Uterus (tissue), 2 donors: ENCODE measurements around the gene C2CD2L.

Experiments
- CTCF ChIP-seq, 4 experiments: fragments of 200-600 bp in 2 of 4; fragments of 450-650 bp in 2 of 4; sonication (generic) in 2 of 4; IDR thresholded peaks; one replicate each; pipeline ENCODE4 v1.5.1; 2016 to 2019; ENCODE audit warnings: antibody characterized with exemption in 4 of 4, mild to moderate bottlenecking in 2 of 4, moderate library complexity in 1 of 4
- POLR2A ChIP-seq, 2 donors: fragments of 450-650 bp; IDR thresholded peaks; one replicate each; pipeline ENCODE4 v1.6.1; 2016; ENCODE audit warnings: antibody characterized with exemption in 2 of 2, mild to moderate bottlenecking in 1 of 2, moderate library complexity in 1 of 2

GRCh38 chr11:119078675-119079420, 28.3 kb upstream of the C2CD2L start:
- TF ChIP-seq CTCF (IDR thresholded peaks at IDR 0.05) (no peak), POLR2A (IDR thresholded peaks at IDR 0.05) (no peak)
